ENCODE data around the gene TAB3.

The TAB3 gene

DNA sequence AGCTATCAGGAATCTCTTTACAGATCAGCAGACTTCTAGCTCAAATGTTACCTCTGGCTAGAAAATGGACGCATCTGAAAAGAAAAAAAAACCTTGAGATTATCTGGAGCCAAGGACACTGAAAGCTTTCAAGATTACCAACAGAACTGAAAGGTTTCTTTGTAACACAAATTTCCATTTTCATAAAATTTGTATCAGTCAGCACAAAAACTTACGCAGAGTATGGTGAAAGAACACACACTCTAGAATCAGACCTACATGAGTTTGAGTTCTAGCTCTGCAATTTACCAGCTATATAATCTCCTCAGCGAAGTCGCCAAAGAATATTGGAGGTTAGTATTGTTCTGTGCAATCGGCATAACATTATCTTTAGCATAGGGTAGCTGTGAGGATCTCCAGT, 1.8 kb downstream of the TAB3 start:
- DNase-seq (ENCODE audit: low spot score) = no peak

GRCh38 chrX:30885136-30885535, 3.9 kb downstream of the TAB3 start:
- no peak for DNase-seq (ENCODE audit: low spot score)

GRCh38 chrX:30883138-30883537, 5.9 kb downstream of the TAB3 start:
- no peak for DNase-seq (ENCODE audit: low spot score)

DNA sequence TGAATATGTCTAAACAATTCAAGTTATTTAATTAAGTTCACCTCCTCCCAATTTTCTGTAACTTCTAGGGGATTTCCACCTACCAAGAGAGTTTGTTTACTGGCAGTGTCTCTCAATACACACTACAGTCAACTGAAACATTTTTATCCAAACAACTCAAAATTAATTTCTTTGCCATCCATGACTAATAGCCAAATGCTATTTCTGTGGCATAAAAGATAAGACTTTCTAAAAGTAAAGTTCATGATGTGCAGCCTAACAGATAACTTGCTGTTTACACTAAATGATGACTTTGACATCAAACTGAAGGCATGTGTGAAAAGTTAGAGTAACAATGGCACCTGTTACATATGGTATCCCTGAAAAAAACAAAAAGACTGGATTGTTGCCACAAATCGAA, 7.3 kb downstream of the TAB3 start:
- no peak for DNase-seq (ENCODE audit: low spot score)

DNA sequence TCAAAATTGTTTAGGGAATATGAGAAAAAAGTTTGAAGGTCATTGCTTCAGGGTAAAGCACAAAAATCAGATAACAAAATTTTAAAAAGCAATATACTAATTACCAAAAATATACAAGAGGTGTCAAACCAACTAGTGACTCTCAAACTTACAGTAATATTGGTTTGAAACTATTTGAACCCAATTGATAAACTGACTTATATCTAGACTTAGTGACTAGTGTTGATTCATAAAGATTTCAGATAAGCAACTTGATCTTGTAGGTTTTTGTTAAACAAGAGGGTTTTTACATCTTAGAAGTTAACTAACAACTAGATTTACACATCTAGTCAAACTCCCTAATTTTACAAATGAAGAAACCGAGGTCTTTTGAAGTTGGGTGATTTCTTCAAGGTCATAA, 7.7 kb downstream of the TAB3 start:
- no peak for DNase-seq (ENCODE audit: low spot score)

GRCh38 chrX:30880058-30880457, 9.0 kb downstream of the TAB3 start:
- no peak for DNase-seq (ENCODE audit: low spot score)

DNA sequence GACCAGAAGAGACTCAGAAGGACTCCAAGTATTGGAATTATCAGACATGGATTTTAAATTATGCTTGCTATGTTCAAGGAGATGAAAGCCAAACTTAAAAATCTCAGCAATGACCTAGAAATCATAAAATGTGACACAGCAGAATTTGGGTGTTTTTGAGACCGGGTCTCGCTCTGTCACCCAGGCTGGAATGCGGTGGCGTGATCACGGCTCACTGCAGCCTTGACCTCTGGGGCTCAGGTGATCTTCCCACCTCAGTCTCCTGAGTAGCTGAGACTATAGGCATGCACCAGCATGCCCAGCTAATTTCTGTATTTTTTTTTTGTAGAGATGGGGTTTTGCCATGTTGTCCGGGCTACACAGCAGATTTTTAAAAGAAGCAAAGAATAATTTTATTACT, 12.7 kb downstream of the TAB3 start:
- no peak for DNase-seq (ENCODE audit: low spot score)

DNA sequence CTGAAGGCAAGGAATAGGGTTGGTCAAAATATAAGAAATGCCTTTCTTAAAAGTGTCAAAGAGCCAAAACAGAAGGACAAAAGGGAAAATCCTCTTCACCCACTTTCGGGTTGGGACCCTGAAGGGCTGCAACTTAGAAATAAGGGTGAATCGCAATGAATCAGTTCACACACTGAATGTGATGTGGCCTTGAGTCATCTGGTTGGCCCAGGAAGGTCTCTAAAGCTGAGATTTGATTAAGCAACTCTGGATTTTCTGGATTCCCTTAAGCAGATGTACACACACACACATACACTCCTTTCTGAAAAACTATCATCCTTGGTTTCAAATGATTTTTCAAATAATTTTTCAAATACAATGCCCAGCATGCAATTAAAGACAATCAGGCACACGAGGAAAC, 13.1 kb downstream of the TAB3 start:
- no peak for DNase-seq (ENCODE audit: low spot score)

GRCh38 chrX:30874851-30875250, 14.2 kb downstream of the TAB3 start:
- no peak for DNase-seq (ENCODE audit: low spot score)

DNA sequence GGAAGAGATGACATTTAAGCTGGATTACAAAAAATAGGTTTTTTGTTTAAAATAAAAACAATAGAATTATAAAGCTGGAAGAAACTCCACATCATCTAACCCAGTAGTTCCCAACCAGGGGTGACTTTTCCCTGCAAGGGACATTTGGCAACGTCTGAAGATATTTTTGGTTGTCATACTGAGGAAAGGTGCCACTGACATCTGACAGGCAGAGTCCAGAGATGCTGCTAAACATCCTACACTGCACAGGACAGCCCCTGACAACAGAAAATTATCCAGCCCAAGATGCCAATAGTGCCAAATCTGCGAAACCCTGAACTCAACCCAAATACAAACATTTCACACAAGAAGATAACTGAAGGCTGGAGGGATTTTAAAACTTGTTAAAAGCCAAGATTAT, 18.5 kb downstream of the TAB3 start:
- no peak for DNase-seq (ENCODE audit: low spot score)

DNA sequence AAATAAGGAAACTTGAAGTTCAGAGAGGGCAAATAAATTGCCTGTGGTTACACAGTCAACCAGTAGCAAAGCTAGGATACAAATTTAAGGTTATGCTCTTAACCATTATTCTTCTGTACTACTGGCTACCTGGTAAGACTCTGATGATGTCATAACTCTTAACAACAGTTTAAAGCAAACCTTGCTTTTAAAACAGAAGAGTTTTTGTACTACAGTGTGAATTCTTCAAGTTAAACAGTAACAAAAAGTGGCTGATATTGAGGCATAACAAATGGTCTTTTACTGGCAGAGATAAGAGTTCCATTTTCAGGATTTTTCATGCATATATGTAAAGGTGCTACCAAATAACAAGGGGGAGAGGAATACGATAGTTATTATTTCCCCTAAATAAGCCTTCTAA, 23.4 kb downstream of the TAB3 start:
- no peak for DNase-seq (ENCODE audit: low spot score)

GRCh38 chrX:30865015-30865414, 24.0 kb downstream of the TAB3 start:
- DNase-seq (ENCODE audit: low spot score) = no peak

GRCh38 chrX:30864383-30864785, 24.7 kb downstream of the TAB3 start:
- no peak for DNase-seq (ENCODE audit: low spot score)

DNA sequence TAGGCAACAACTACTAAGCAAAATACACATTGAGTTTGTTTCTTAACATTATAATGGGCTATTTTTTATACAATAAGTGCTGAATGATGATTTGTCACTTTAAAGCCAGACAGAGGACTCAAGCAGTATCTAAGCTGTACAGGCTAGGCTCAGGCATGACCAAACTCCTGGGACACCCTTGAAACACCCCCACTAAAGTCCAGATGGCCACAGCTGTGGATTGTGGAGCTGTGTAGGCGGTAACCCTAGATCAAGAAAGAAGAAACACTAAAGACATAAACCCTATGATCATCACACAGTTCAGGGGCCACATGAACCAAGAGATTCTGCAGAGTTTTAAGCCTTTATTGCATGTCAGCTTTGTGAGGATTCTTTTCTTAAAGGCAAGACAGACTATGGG, 25.1 kb downstream of the TAB3 start:
- no peak for DNase-seq (ENCODE audit: low spot score)

DNA sequence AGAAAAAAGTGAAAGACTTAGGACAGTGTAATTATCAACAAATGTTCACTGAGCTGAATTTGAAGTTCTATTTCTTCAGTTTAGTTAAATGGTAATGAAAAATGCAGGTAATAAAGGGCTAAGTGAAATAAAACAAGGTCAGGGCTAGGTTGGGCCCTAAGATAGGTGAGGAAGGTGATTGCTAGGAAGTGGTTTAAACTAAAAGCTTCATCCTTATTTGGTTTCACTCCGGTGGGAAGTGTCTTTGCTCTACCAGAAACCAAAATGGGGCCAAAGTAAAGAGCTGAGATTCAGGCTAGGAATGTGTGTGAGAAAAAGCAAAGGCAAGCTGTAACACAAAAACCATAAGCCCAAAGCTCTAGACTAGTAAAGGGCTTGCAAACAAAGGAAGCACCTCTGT, 31.0 kb downstream of the TAB3 start:
- DNase-seq (ENCODE audit: low spot score) = no peak

DNA sequence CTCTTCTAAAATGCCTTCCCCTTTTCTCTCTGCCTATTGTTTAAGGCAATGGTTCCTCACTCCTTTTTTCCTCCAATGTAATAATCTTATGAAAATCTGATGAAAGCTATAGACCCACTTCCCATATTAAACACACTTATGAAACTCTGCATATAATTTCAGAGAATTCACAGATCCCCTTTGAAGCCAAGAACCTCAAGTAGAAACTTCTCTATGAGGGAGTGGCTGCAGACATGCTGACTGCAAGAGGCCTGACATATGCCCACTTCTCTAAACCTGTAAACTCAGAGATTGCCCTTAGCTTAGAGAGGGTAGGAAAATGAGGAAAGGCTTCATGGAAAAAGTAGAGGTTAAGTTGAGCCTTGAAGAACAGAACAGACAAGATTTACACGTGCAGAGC, 37.6 kb downstream of the TAB3 start:
- DNase-seq (ENCODE audit: low spot score) = no peak

GRCh38 chrX:30835373-30835772, 53.7 kb downstream of the TAB3 start:
- DNase-seq (ENCODE audit: low spot score) = no peak

DNA sequence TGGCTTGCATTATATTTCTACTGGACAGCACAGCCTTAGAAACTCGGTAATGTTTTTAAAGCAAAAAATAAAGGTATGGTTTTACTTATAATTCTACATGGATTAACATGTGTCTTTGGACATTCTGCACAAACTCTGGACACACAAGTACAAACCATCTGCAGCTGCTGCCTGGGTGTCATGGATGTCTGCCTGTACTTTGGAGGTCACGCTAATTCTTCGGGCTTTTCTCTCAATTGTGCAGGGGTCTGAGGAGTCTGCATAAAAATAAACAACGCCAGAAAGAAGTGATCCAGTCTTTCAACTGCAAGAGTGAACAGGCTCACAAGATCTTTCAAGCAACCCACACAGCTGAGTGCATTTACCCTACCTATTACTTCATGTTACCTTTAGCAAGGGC, 55.2 kb downstream of the TAB3 start:
- DNase-seq (ENCODE audit: low spot score) = no peak

DNA sequence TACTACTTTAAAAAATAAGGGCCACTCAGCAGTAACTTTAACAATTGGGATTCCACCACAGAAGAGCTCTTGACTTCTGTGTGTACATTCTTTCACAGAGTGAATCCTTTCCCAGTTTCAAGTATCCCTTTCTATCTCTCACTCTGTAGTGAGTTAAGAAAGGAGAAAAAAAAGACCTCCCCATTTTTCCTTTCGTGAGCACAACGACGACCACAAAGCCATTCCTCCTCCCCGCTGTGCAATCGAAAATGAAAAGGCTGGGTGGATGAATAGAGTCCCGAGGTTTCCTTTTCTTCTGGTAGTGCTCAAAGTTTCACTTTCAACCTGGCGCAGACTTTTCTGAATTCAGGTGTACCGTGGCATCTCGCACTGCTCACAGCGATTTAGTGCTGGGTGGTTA, 58.0 kb downstream of the TAB3 start:
- peak; percentile 3 for DNase-seq (ENCODE audit: low spot score)

DNA sequence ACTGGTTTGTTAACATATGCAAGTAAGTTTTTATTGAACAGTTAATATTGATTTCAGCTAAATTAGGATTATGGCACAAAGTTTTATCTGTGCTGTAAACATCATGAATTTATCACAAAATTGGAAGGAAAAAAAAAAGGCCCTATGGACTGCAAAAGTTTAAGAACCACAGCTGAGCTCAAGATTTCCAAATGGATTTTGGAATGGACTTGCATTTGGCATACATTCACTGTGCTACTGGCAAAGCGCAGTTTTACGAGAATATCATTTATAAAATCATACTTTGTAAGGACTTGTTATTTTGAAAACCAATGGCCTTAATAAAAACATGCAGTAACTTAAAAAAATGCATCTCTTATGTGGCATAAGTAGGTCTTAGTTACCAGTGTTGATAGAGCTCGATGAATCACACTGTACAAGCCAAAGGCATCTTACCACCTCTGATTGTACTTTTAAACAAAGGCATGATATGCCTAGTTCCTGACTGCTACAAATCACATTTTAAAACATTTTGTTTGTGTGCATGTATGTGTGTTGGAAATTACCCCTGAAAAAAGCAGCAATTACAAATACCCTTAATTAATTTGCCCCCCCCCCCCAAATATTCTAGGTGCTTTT, 58.6 kb downstream of the TAB3 start:
- DNase-seq (ENCODE audit: low spot score) = no peak

- no peak for DNase-seq (ENCODE audit: low spot score)
These were observed 64.8 kb downstream of the TAB3 start for GRCh38 chrX:30824275-30824674.

- DNase-seq (ENCODE audit: low spot score) = no peak
These were observed 66.3 kb downstream of the TAB3 start for GRCh38 chrX:30822764-30823163.

DNA sequence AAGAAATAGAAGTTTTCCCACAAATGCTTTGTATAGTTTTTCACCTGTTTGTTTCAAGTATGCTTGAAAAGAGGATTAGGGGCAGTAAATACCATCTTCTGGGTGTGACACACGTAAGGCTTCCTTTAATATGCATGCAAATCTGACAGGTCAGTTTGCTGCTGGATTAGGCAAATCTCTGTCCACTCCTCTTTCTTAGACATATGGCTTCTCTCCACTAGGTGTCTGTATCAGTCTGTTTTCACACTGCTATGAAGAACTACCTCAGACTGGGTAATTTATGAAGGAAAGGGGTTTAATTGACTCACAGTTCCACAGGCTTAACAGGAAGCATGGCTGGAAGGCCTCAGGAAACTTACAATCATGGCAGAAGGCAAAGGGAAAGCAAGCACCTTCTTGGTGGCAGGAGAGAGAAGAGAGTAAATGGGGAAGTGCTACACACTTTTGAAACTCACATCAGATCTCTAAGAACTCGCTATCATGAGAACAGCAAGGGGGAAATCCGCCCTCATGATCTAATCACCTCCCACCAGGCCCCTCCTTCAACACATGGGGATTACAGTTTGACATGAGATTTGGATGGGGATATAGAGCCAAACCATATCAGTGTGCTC, 66.9 kb downstream of the TAB3 start:
- DNase-seq (ENCODE audit: low spot score) = no peak

DNA sequence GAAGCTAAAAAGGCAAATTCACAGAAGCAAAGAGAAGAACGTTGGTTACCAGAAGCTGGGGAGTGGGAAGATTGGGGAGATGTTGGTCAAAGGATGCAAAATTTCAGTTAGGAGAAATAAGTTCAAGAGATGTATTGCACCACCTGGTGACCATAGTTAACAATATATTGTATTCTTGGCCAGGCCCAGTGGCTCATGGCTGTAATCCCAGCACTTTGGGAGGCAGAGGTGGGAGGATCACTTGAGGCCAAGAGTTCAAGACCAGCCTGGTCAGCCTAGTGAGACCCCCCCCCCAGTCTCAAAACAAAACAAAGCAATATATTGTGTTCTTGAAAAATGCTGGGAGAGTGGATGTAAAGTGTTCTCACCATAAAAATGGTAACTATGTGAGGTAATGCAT, 67.9 kb downstream of the TAB3 start:
- DNase-seq (ENCODE audit: low spot score) = no peak

- DNase-seq (ENCODE audit: low spot score) = no peak
These were observed 70.0 kb downstream of the TAB3 start for GRCh38 chrX:30819080-30819479.
